CD4-positive, alpha-beta T cell (primary cell): ENCODE results near the gene NT5DC4. TPM values are rescaled to one million over a fixed set of nuclear protein-coding genes. Genes with fewer than 3 reads are reported as not detected.

Experiments
- ATAC-seq: fragments of 200-7000 bp; cut with Tn5 transposase; one replicate; pipeline ENCODE4 v1.10.0; 2022; ENCODE audit warnings: mild to moderate bottlenecking; ENCODE audit not compliant: poor library complexity
- CTCF ChIA-PET: fragments of 350-600 bp; sonication (Branson Sonifier 250); formaldehyde crosslinking; loops from one replicate; lab custom pipeline; 2021; ENCODE audit warnings: antibody characterized with exemption, inconsistent platforms; lab: Charles Lee
- POLR2A ChIA-PET: fragments of 350-600 bp; sonication (Branson Sonifier 250); formaldehyde crosslinking; loops from one replicate; lab custom pipeline; 2021; ENCODE audit warnings: antibody characterized with exemption, inconsistent platforms; lab: Charles Lee
- DNase-seq, 14 experiments: peaks; one replicate each; pipeline ENCODE4 v3.0.0-alpha.2; 2013 to 2020; ENCODE audit warnings: mixed read lengths in 2 of 14
- H3K27ac ChIP-seq, 2 donors: one replicate each; pipeline versions ENCODE4 v1.5.1 to v1.7.0; 2013; ENCODE audit warnings: low read length in 2 of 2, low read depth in 1 of 2, mild to moderate bottlenecking in 1 of 2
- H3K27me3 ChIP-seq, 2 experiments: 1 replicate in 1 of 2; 2 replicates in 1 of 2; pipeline versions ENCODE4 v1.6.1 to v1.7.0; 2013; ENCODE audit warnings: low read length in 2 of 2, control low read depth in 1 of 2, mild to moderate bottlenecking in 1 of 2, moderate library complexity in 1 of 2; ENCODE audit not compliant: insufficient read depth in 2 of 2, control insufficient read depth in 1 of 2
- H3K36me3 ChIP-seq: one replicate; pipeline ENCODE4 v1.6.1; 2013; ENCODE audit warnings: low read length, control low read depth; ENCODE audit not compliant: insufficient read depth
- H3K4me1 ChIP-seq: one replicate; pipeline ENCODE4 v1.6.1; 2013; ENCODE audit warnings: low read length, control low read depth; ENCODE audit not compliant: insufficient read depth
- H3K4me3 ChIP-seq: one replicate; pipeline ENCODE4 v1.5.1; 2013; ENCODE audit warnings: mild to moderate bottlenecking, low read length, moderate library complexity
- H3K9me3 ChIP-seq, 2 experiments: 1 replicate in 1 of 2; 2 replicates in 1 of 2; pipeline versions ENCODE4 v1.6.1 to v1.7.0; 2013; ENCODE audit warnings: low read length in 2 of 2, mild to moderate bottlenecking in 2 of 2, control low read depth in 1 of 2, moderate library complexity in 1 of 2; ENCODE audit not compliant: control insufficient read depth in 1 of 2, insufficient read depth in 1 of 2
- H3K27ac Mint-ChIP-seq: one replicate; pipeline ENCODE4 v1.8.0; 2020; ENCODE audit warnings: mixed read lengths
- H3K27me3 Mint-ChIP-seq: one replicate; pipeline ENCODE4 v1.8.0; 2021; ENCODE audit warnings: mixed read lengths
- H3K36me3 Mint-ChIP-seq: one replicate; pipeline ENCODE4 v1.8.0; 2021; ENCODE audit warnings: low read depth, mixed read lengths
- H3K4me1 Mint-ChIP-seq: one replicate; pipeline ENCODE4 v1.8.0; 2021; ENCODE audit warnings: low read depth, mixed read lengths
- H3K4me3 Mint-ChIP-seq: one replicate; pipeline ENCODE4 v1.8.0; 2020; ENCODE audit warnings: mild to moderate bottlenecking, mixed read lengths
- H3K9me3 Mint-ChIP-seq: one replicate; pipeline ENCODE4 v1.8.0; 2020; ENCODE audit warnings: mixed read lengths
- CTCF ChIP-seq: fragments of 200-600 bp; IDR thresholded peaks from one replicate; pipeline ENCODE4 v1.8.0; 2022; ENCODE audit warnings: antibody characterized with exemption, mild to moderate bottlenecking
- intact Hi-C, 2 experiments: fragments of 100-400 bp; cut with DNase I in 1 of 2; cut with micrococcal nuclease in 1 of 2; formaldehyde crosslinking; loops; one replicate each; pipeline versions ENCODE4 v1.15.1 to v1.9.0; 2023 to 2025; cut with DNase I, micrococcal nuclease
- total RNA-seq, 174 experiments: library from RNA in 2 of 174; stranded (reverse) in 2 of 174; gene quantifications; one replicate each; pipeline ENCODE4 v1.2.3 and lab custom pipeline; 2021 to 2026

NT5DC4 gene
- total RNA-seq, 2 experiments from 2014 or later = not detected

- Histone ChIP-seq H3K4me1 (no peaks in the 10 kb centered on the region), H3K27me3 (no peaks in the 10 kb centered on the region), H3K36me3 (no peaks in the 10 kb centered on the region), H3K4me3 (no peak overlapping the region), H3K27ac (no peak overlapping the region), H3K9me3 (no peaks in the 10 kb centered on the region)
- H3K36me3 Mint-ChIP-seq = no peaks in the 10 kb centered on the region
- no peak for ATAC-seq
- H3K9me3 Mint-ChIP-seq = no peaks in the 10 kb centered on the region
- no peak for TF ChIP-seq CTCF
- POLR2A ChIA-PET = no interaction called here
- intact Hi-C loops = no loop called here
- no peak overlapping the region for H3K4me3 Mint-ChIP-seq
- H3K4me1 Mint-ChIP-seq = no peaks in the 10 kb centered on the region
- H3K27ac Mint-ChIP-seq = no peak overlapping the region
- no peaks in the 10 kb centered on the region for H3K27me3 Mint-ChIP-seq
- CTCF ChIA-PET = no interaction called here
- no peak for DNase-seq
Measured at GRCh38 chr2:112733456-112733855, 12.6 kb downstream of the NT5DC4 start.

GRCh38 chr2:112733871-112734270 is 13.1 kb downstream of the NT5DC4 start:
- ChIA-PET CTCF (interaction anchor here (0.8 kb wide), 1 partner anchor 134 kb away, joined by 4 read pairs; no protein-coding TSS in a partner anchor), POLR2A (no interaction called here)
- H3K9me3 Mint-ChIP-seq = no peaks in the 10 kb centered on the region
- intact Hi-C loops = no loop called here
- H3K27ac Mint-ChIP-seq = no peak overlapping the region
- no peak overlapping the region for H3K4me3 Mint-ChIP-seq
- no peak for TF ChIP-seq CTCF
- no peak for DNase-seq
- no peaks in the 10 kb centered on the region for H3K4me1 Mint-ChIP-seq
- Histone ChIP-seq H3K27ac (no peak overlapping the region), H3K4me3 (no peak overlapping the region), H3K36me3 (no peaks in the 10 kb centered on the region), H3K9me3 (no peaks in the 10 kb centered on the region), H3K27me3 (no peaks in the 10 kb centered on the region), H3K4me1 (no peaks in the 10 kb centered on the region)
- no peaks in the 10 kb centered on the region for H3K27me3 Mint-ChIP-seq
- ATAC-seq = no peak
- no peaks in the 10 kb centered on the region for H3K36me3 Mint-ChIP-seq

GRCh38 chr2:112737542-112738232 is 16.9 kb downstream of the NT5DC4 start:
- Mint-ChIP-seq H3K27me3 (no peaks in the 10 kb centered on the region), H3K9me3 (no peaks in the 10 kb centered on the region), H3K4me3 (no peak overlapping the region), H3K36me3 (no peaks in the 10 kb centered on the region), H3K27ac (no peak overlapping the region), H3K4me1 (no peaks in the 10 kb centered on the region)
- H3K36me3 ChIP-seq = no peaks in the 10 kb centered on the region
- TF ChIP-seq CTCF = no peak
- CTCF ChIA-PET = interaction anchor here (1.2 to 1.6 kb wide), 3 partner anchors 12 to 138 kb away, joined by 3 to 7 read pairs (median 4); no protein-coding TSS in a partner anchor
- no peak overlapping the region for H3K27ac ChIP-seq
- no peaks in the 10 kb centered on the region for H3K4me1 ChIP-seq
- ATAC-seq (no peak), DNase-seq (no peak)
- POLR2A ChIA-PET = no interaction called here
- no peak overlapping the region for H3K4me3 ChIP-seq
- intact Hi-C loops = no loop called here
- no peaks in the 10 kb centered on the region for H3K9me3 ChIP-seq
- H3K27me3 ChIP-seq = no peaks in the 10 kb centered on the region
